Muscle of back (tissue), 11 donors: ENCODE data around the gene KRTAP9-2. TPM values are rescaled to one million over a fixed set of nuclear protein-coding genes. Genes with fewer than 3 reads are reported as not detected.
"Not testable (repeated sequence)": the region's sequence is repeated elsewhere in the genome, so short reads cannot be mapped to it uniquely, and the experiment has no call there.

Source experiments
- DNase-seq, 3 donors: peaks; one replicate each; pipeline versions ENCODE4 v3.0.0 to v3.0.0-alpha.2; 2013
- polyA plus RNA-seq, 10 donors: library from polyadenylated mRNA; unstranded; fragments of 120-200 nt; gene quantifications; one replicate each; pipeline ENCODE4 v1.2.1, GENCODE V29; 2013; ENCODE audit not compliant: insufficient read length in 10 of 10

The KRTAP9-2 gene
- polyA plus RNA-seq, 10 donors, result not detected

GRCh38 chr17:41232399-41233105, 6.1 kb downstream of the KRTAP9-2 start, which contains the start of gene KRTAP9-3:
Gene KRTAP9-3, plus strand, starts transcription at chr17:41232449. Its CDS starts 53 bp downstream, at chr17:41232502.
- DNase-seq, result not testable (repeated sequence)

- not testable (repeated sequence) for DNase-seq
These were observed 10.7 kb downstream of the KRTAP9-2 start for GRCh38 chr17:41237116-41237515.

DNA sequence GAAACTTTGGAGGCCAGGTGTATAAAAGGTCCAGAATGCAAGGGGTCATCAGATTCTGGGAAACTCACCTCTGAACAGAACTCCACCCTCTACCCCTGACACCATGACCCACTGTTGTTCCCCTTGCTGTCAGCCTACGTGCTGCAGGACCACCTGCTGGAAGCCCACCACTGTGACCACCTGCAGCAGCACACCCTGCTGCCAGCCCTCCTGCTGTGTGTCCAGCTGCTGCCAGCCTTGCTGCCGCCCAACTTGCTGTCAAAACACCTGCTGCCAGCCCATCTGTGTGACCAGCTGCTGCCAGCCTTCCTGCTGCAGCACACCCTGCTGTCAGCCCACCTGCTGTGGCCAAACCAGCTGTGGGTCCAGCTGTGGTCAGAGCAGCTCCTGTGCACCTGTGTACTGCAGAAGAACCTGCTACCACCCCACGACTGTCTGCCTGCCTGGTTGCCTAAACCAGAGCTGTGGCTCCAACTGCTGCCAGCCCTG, 11.5 kb downstream of the KRTAP9-2 start, which contains the start of gene KRTAP9-8:
KRTAP9-8 (plus strand) TSS at position 51 of the 489 bp plus-strand sequence; CDS start at position 104, 53 bp downstream.
- not testable (repeated sequence) for DNase-seq

DNA sequence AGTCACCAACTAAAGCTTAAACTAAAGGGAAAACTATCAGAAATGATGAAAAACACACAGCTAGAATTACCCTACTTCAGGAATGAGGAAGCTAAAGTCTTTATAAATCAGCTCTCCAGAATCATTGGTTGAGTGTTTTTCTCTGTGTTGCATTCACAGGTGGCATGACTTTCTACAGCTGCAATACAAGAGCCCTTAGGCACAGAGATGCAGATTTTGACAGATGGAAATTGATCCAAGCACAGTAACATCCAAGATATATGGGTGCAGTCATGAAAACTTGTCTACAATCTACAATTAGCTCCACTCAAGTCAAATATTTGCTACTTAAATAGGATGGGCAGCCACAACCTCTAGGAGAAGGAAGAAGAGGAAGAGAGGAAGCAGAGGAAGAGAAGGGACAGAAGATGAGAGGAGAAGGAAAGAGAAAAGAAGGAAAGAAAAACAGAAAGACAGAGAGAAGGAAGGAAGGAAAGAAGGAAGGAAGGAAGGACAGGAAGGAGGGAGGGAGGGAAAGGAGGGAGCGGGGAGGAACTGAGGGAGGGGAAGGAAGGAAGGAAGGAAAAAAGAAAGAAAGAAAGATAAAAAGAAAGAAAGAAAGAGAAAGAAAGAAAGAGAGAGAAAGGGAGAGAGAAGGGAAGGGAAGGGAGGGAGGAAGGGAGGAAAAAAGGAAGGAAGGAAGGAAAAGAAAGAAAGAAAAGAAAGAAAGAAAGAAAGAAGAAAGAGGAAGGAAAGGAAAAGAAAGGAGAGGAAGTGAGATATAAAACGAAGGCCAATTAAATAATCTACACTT, 20.7 kb downstream of the KRTAP9-2 start:
- DNase-seq, result not testable (repeated sequence)

GRCh38 chr17:41249637-41250240, 23.3 kb downstream of the KRTAP9-2 start, which contains the start of gene KRTAP9-4:
Gene KRTAP9-4, plus strand, starts transcription at chr17:41249687. Its CDS starts 34 bp downstream, at chr17:41249721.
- DNase-seq, result not testable (repeated sequence)

DNA sequence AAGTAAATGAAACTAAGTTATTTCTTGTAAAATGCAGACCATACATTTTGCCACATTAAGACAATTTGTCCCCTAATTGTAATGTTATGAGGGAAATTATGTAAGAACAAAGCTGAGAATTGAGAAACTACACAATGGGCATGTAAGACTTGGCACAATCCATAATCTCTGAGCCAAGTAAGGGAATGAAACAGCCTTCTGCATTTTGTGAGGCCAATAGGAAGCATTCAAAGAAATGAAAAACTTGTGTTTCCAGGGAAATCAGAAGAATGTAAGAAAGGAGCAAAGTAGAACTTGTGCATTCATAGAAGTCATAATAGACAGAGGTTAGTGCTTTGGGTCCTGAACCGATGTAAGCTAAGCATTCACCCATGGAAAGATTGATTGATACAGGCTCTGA, 24.8 kb downstream of the KRTAP9-2 start:
- DNase-seq, result no peak

- DNase-seq, result no peak
These were observed 28.4 kb downstream of the KRTAP9-2 start for GRCh38 chr17:41254861-41255260.

DNA sequence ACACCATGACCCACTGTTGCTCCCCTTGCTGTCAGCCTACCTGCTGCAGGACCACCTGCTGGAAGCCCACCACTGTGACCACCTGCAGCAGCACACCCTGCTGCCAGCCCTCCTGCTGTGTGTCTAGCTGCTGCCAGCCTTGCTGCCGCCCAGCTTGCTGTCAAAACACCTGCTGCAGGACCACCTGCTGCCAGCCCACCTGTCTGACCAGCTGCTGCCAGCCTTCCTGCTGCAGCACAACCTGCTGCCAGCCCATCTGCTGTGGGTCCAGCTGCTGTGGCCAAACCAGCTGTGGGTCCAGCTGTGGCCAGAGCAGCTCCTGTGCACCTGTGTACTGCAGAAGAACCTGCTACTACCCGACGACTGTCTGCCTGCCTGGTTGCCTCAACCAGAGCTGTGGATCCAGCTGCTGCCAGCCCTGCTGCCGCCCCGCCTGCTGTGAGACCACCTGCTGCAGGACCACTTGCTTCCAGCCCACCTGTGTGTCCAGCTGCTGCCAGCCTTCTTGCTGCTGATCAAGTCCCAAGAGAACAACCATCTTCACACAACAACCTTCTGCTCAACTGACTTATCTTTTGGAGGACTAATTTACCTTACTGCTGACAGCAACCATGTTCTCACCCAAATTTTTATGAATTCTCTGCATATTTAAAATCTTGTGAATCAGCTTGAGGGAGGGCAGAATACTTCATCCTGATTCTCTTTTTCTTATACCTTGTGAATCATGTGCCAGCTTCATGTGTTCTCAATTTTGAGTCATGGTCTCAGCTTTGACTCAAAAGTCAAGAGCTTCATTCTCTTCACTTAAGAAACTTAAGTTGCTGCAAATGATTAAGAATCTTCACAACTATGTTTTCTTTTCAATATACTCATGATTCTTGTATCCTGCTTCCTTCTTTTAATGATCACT, 29.2 kb downstream of the KRTAP9-2 start, which contains the start of gene KRTAP9-9:
KRTAP9-9 (plus strand) TSS at position 4 of the 910 bp plus-strand sequence.
- DNase-seq, result peak in 1 of 3 donors; percentile 26

GRCh38 chr17:41256291-41256685, 29.8 kb downstream of the KRTAP9-2 start:
- peak in 1 of 3 donors; percentile 16 for DNase-seq

GRCh38 chr17:41258406-41258805, 32.0 kb downstream of the KRTAP9-2 start:
- DNase-seq, result no peak

GRCh38 chr17:41263212-41263611, 36.8 kb downstream of the KRTAP9-2 start:
- DNase-seq, result no peak

DNA sequence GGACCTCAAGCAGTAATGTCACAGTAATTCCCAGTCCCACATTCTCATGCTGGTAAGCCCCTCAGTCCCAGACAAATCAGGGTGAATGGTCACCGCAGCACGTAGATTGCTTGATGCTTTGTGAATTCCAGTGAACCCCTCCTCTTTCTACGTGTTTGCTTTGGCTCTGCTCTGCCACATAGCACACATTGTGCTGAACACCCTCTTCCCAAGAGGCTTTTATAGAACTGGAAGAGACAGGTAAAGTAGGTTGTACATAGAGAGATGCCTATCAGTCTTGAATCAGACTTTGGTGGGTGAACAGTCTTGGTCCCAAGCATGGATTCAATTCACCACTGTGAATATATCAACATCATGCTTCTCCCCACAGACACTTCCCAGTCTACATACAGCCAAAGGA, 38.2 kb downstream of the KRTAP9-2 start:
- no peak for DNase-seq

DNA sequence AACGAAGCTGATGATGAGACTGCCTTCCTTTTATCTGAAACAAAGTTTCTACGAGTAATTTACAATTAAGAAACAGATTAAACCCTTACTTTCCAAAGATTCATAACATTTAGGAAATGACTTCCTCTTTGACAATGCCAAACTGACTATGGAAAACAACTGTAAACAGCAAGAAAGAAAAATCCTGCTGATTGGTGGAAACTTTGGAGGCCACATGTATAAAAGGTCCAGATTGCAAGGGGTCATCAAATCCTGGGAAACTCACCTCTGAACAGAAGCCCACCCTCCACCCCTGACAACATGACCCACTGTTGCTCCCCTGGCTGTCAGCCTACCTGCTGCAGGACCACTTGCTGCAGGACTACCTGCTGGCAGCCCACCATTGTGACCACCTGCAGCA, 38.6 kb downstream of the KRTAP9-2 start, which contains the start of gene KRTAP9-6:
KRTAP9-6 (plus strand) TSS at position 301 of the 400 bp plus-strand sequence; CDS start at position 301, 0 bp downstream.
- no peak for DNase-seq

- no peak for DNase-seq
These were observed 41.3 kb downstream of the KRTAP9-2 start for GRCh38 chr17:41267711-41268110.

- not testable (repeated sequence) for DNase-seq
These were observed 44.9 kb downstream of the KRTAP9-2 start for GRCh38 chr17:41271323-41271722.

DNA sequence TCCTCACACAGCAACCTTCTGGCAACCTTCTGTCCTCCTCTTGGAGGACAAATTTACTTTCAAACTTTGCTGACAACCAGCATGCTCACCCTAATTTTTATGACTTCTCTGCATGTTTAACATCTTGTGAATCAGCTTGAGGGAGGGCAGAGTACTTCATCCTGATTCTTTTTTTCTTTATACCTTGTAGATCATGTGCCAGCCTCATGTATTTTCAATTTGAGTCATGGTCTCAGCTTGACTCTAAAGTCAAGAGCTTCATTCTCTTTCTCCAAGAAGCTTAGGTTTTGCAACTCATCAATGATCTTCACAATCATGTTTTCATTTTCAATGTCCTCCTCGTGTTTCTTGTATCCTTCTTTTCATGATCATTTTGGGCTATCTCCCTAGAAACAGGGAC, 45.4 kb downstream of the KRTAP9-2 start:
- no peak for DNase-seq

DNA sequence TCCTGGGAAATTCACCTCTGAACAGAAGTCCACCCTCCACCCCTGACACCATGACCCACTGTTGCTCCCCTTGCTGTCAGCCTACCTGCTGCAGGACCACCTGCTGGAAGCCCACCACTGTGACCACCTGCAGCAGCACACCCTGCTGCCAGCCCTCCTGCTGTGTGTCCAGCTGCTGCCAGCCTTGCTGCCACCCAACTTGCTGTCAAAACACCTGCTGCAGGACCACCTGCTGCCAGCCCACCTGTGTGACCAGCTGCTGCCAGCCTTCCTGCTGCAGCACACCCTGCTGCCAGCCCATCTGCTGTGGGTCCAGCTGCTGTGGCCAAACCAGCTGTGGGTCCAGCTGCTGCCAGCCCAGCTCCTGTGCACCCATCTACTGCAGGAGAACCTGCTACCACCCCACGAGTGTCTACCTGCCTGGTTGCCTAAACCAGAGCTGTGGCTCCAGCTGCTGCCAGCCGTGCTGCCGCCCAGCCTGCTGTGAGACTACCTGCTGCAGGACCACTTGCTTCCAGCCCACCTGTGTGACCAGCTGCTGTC, 49.3 kb downstream of the KRTAP9-2 start, which contains the start of gene KRTAP9-7:
KRTAP9-7 (plus strand) TSS at position 51 of the 543 bp plus-strand sequence; CDS start at position 51, 0 bp downstream.
- DNase-seq, result not testable (repeated sequence)
